Parathyroid adenoma (tissue), 2 donors: ENCODE results near the gene PDZRN3.

Experiments
- H2AFZ ChIP-seq: fragments of 300-600 bp; sonication (generic); one replicate; pipeline ENCODE4 v1.7.0; 2017; ENCODE audit warnings: antibody characterized with exemption, mild to moderate bottlenecking
- H3K27ac ChIP-seq: fragments of 300-600 bp; sonication (generic); one replicate; pipeline ENCODE4 v1.7.0; 2017
- H3K27me3 ChIP-seq: fragments of 300-600 bp; sonication (generic); one replicate; pipeline ENCODE4 v1.7.0; 2017; ENCODE audit warnings: low read length; ENCODE audit not compliant: control insufficient read depth, insufficient read depth
- H3K36me3 ChIP-seq: fragments of 300-600 bp; sonication (generic); one replicate; pipeline ENCODE4 v1.7.0; 2017; ENCODE audit warnings: low read length; ENCODE audit not compliant: control insufficient read depth, insufficient read depth
- H3K4me1 ChIP-seq: fragments of 300-600 bp; sonication (generic); one replicate; pipeline ENCODE4 v1.7.0; 2017; ENCODE audit warnings: control low read depth
- H3K4me2 ChIP-seq: fragments of 300-600 bp; sonication (generic); one replicate; pipeline ENCODE4 v1.7.0; 2017; ENCODE audit warnings: low read length
- H3K4me3 ChIP-seq: fragments of 300-600 bp; sonication (generic); one replicate; pipeline ENCODE4 v1.7.0; 2017; ENCODE audit warnings: low read depth, low read length
- H3K79me2 ChIP-seq: fragments of 300-600 bp; sonication (generic); one replicate; pipeline ENCODE4 v1.7.0; 2017; ENCODE audit warnings: control low read depth
- H3K9ac ChIP-seq: fragments of 300-600 bp; sonication (generic); one replicate; pipeline ENCODE4 v1.7.0; 2017; ENCODE audit warnings: mild to moderate bottlenecking
- H3K9me3 ChIP-seq: fragments of 300-600 bp; sonication (generic); one replicate; pipeline ENCODE4 v1.7.0; 2017; ENCODE audit warnings: low read length; ENCODE audit not compliant: control insufficient read depth
- TF ChIP-seq, protein P1 (sequence below): fragments of 300-600 bp; sonication (generic); IDR thresholded peaks from one replicate; pipeline ENCODE4 v1.7.0; 2017; ENCODE audit warnings: antibody characterized with exemption, mild to moderate bottlenecking
- donor health status: primary hyperparathyroidism.

PDZRN3 gene

GRCh38 chr3:73652896-73653295 is 28.2 kb upstream of the PDZRN3 start:
- H3K4me2 ChIP-seq: no peak overlapping the region
- TF ChIP-seq, protein P1, sequence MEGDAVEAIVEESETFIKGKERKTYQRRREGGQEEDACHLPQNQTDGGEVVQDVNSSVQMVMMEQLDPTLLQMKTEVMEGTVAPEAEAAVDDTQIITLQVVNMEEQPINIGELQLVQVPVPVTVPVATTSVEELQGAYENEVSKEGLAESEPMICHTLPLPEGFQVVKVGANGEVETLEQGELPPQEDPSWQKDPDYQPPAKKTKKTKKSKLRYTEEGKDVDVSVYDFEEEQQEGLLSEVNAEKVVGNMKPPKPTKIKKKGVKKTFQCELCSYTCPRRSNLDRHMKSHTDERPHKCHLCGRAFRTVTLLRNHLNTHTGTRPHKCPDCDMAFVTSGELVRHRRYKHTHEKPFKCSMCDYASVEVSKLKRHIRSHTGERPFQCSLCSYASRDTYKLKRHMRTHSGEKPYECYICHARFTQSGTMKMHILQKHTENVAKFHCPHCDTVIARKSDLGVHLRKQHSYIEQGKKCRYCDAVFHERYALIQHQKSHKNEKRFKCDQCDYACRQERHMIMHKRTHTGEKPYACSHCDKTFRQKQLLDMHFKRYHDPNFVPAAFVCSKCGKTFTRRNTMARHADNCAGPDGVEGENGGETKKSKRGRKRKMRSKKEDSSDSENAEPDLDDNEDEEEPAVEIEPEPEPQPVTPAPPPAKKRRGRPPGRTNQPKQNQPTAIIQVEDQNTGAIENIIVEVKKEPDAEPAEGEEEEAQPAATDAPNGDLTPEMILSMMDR: no peak
- no peak overlapping the region for H3K4me3 ChIP-seq
- H3K9me3 ChIP-seq: no peaks in the 10 kb centered on the region
- H3K79me2 ChIP-seq: no peaks in the 10 kb centered on the region
- no peak overlapping the region for H2AFZ ChIP-seq
- no peaks in the 10 kb centered on the region for H3K27me3 ChIP-seq
- H3K36me3 ChIP-seq: no peaks in the 10 kb centered on the region
- H3K9ac ChIP-seq: no peak overlapping the region
- no peaks in the 10 kb centered on the region for H3K4me1 ChIP-seq
- no peak overlapping the region for H3K27ac ChIP-seq

- no peaks in the 10 kb centered on the region for H3K79me2 ChIP-seq
- H3K36me3 ChIP-seq: no peaks in the 10 kb centered on the region
- H3K4me1 ChIP-seq: peaks cover 3% of the 10 kb centered on the region
- TF ChIP-seq, protein P1: no peak
- H3K4me2 ChIP-seq: no peak overlapping the region
- H3K9ac ChIP-seq: no peak overlapping the region
- H3K4me3 ChIP-seq: no peak overlapping the region
- no peaks in the 10 kb centered on the region for H3K27me3 ChIP-seq
- H3K9me3 ChIP-seq: no peaks in the 10 kb centered on the region
- H3K27ac ChIP-seq: no peak overlapping the region
- H2AFZ ChIP-seq: no peak overlapping the region
These were observed 12.3 kb upstream of the PDZRN3 start for GRCh38 chr3:73637042-73637441.

GRCh38 chr3:73635254-73635653 is 10.5 kb upstream of the PDZRN3 start:
- H3K4me2 ChIP-seq: no peak overlapping the region
- no peaks in the 10 kb centered on the region for H3K36me3 ChIP-seq
- H3K27me3 ChIP-seq: no peaks in the 10 kb centered on the region
- H3K79me2 ChIP-seq: no peaks in the 10 kb centered on the region
- H3K27ac ChIP-seq: no peak overlapping the region
- H3K4me1 ChIP-seq: peaks cover 3% of the 10 kb centered on the region
- no peak overlapping the region for H2AFZ ChIP-seq
- H3K9me3 ChIP-seq: no peaks in the 10 kb centered on the region
- H3K4me3 ChIP-seq: no peak overlapping the region
- H3K9ac ChIP-seq: no peak overlapping the region
- TF ChIP-seq, protein P1: no peak

DNA sequence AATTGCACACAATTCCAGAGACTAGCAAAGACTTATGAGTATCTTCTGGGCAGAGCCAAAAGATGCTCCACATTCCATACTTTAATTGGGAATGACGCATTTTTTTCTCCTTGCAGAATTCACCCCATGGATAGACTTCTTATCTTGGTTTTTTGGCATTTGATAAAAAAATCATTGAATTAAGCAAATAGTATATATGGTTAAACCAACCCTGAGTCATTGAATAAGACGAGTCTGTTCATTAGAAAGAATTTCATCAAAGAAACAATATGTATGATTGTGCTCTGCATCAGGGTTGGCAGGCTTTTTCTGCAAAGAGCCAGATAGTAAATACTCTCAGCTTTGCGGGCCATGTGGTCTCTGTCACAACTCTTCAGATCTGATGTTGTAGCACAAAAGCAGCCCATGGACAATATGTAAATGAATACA is 9.2 kb upstream of the PDZRN3 start:
- no peaks in the 10 kb centered on the region for H3K9me3 ChIP-seq
- no peaks in the 10 kb centered on the region for H3K27me3 ChIP-seq
- no peak overlapping the region for H3K27ac ChIP-seq
- no peak overlapping the region for H3K9ac ChIP-seq
- TF ChIP-seq, protein P1: no peak
- no peak overlapping the region for H2AFZ ChIP-seq
- H3K4me2 ChIP-seq: no peak overlapping the region
- H3K36me3 ChIP-seq: no peaks in the 10 kb centered on the region
- H3K4me1 ChIP-seq: peaks cover 3% of the 10 kb centered on the region
- no peaks in the 10 kb centered on the region for H3K79me2 ChIP-seq
- no peak overlapping the region for H3K4me3 ChIP-seq

GRCh38 chr3:73633453-73633852 is 8.7 kb upstream of the PDZRN3 start:
- H3K4me3 ChIP-seq: no peak overlapping the region
- no peaks in the 10 kb centered on the region for H3K79me2 ChIP-seq
- TF ChIP-seq, protein P1: no peak
- H3K9me3 ChIP-seq: no peaks in the 10 kb centered on the region
- H3K9ac ChIP-seq: no peak overlapping the region
- peaks cover 3% of the 10 kb centered on the region for H3K4me1 ChIP-seq
- no peak overlapping the region for H3K4me2 ChIP-seq
- H3K36me3 ChIP-seq: no peaks in the 10 kb centered on the region
- H3K27ac ChIP-seq: no peak overlapping the region
- H3K27me3 ChIP-seq: no peaks in the 10 kb centered on the region
- no peak overlapping the region for H2AFZ ChIP-seq
